NOMO-1 (cell line): Measurements from ENCODE around the gene CLEC16A.

Experiments
- DNase-seq, 2 experiments: peaks; one replicate each; lab custom pipeline; 2025; ENCODE audit not compliant: unreplicated experiment in 2 of 2; lab: John Stamatoyannopoulos, UW

The CLEC16A gene

GRCh38 chr16:11108466-11108805 is 164.1 kb downstream of the CLEC16A start:
- DNase-seq = no peak

GRCh38 chr16:11109566-11109965 is 165.2 kb downstream of the CLEC16A start:
- DNase-seq = no peak

GRCh38 chr16:11111150-11111549 is 166.8 kb downstream of the CLEC16A start:
- DNase-seq = no peak

- DNase-seq = no peak
Measured at GRCh38 chr16:11111856-11112634, 167.7 kb downstream of the CLEC16A start.

GRCh38 chr16:11112723-11113348 is 168.5 kb downstream of the CLEC16A start:
- DNase-seq = no peak

- peak; percentile 66 to 69 for DNase-seq
Measured at GRCh38 chr16:11114366-11115164, 170.2 kb downstream of the CLEC16A start.

- no peak for DNase-seq
Measured at GRCh38 chr16:11117576-11118211, 173.3 kb downstream of the CLEC16A start.

GRCh38 chr16:11118479-11118878 is 174.1 kb downstream of the CLEC16A start:
- no peak for DNase-seq

- no peak for DNase-seq
Measured at GRCh38 chr16:11121083-11121608, 176.8 kb downstream of the CLEC16A start.

GRCh38 chr16:11121914-11122692 is 177.7 kb downstream of the CLEC16A start:
- DNase-seq = no peak

- no peak for DNase-seq
Measured at GRCh38 chr16:11123666-11124065, 179.3 kb downstream of the CLEC16A start.

GRCh38 chr16:11125936-11126335 is 181.6 kb downstream of the CLEC16A start:
- DNase-seq = no peak

GRCh38 chr16:11126399-11127054 is 182.2 kb downstream of the CLEC16A start:
- peak in 1 of 2 experiments; percentile 4 for DNase-seq

- no peak for DNase-seq
Measured at GRCh38 chr16:11127610-11128195, 183.3 kb downstream of the CLEC16A start.

- DNase-seq = no peak
Measured at GRCh38 chr16:11128211-11129141, 184.1 kb downstream of the CLEC16A start.

GRCh38 chr16:11129378-11129781 is 185.0 kb downstream of the CLEC16A start:
- DNase-seq = no peak

- no peak for DNase-seq
Measured at GRCh38 chr16:11130978-11131665, 186.8 kb downstream of the CLEC16A start.

- DNase-seq = no peak
Measured at GRCh38 chr16:11131706-11132105, 187.3 kb downstream of the CLEC16A start.
